ENCODE results near the gene CLIP2. TPM values are rescaled to one million over a fixed set of nuclear protein-coding genes. Genes with fewer than 3 reads are reported as not detected.
"Not testable (repeated sequence)": the region's sequence is repeated elsewhere in the genome, so short reads cannot be mapped to it uniquely, and the experiment has no call there.

CLIP2 gene
- total RNA-seq, 4 donors from 2014 or later: 35.4 to 212 (median 76.6) TPM

GRCh38 chr7:74376256-74377036 lies 87.2 kb downstream of the CLIP2 start:
- DNase-seq: no peak
- Histone ChIP-seq H3K27ac (no peak overlapping the region), H3K4me1 (peaks cover 0 to 19% (median 0%) of the 10 kb centered on the region in 4 donors), H3K9me3 (no peaks in the 10 kb centered on the region), H3K36me3 (peaks cover 0 to 36% (median 0%) of the 10 kb centered on the region in 3 donors), H3K27me3 (no peaks in the 10 kb centered on the region), H3K4me3 (no peak overlapping the region)
- no peak for TF ChIP-seq POLR2A (IDR thresholded peaks at IDR 0.05)

GRCh38 chr7:74379938-74380337 lies 90.7 kb downstream of the CLIP2 start:
- no peak overlapping the region for H3K27ac ChIP-seq
- no peak for DNase-seq
- H3K4me3 ChIP-seq: no peak overlapping the region
- TF ChIP-seq CTCF (IDR thresholded peaks at IDR 0.05) (no peak), POLR2A (IDR thresholded peaks at IDR 0.05) (no peak)
- H3K4me1 ChIP-seq: no peaks in the 10 kb centered on the region
- H3K9me3 ChIP-seq: no peaks in the 10 kb centered on the region
- no peaks in the 10 kb centered on the region for H3K27me3 ChIP-seq
- H3K36me3 ChIP-seq: peaks cover 0 to 29% (median 0%) of the 10 kb centered on the region in 3 donors

- TF ChIP-seq CTCF (IDR thresholded peaks at IDR 0.05): no peak
- no peak for TF ChIP-seq POLR2A (IDR thresholded peaks at IDR 0.05)
- Histone ChIP-seq H3K4me1 (no peaks in the 10 kb centered on the region), H3K27me3 (no peaks in the 10 kb centered on the region), H3K36me3 (peaks cover 0 to 27% (median 0%) of the 10 kb centered on the region in 3 donors), H3K4me3 (no peak overlapping the region), H3K9me3 (no peaks in the 10 kb centered on the region), H3K27ac (no peak overlapping the region)
- DNase-seq: no peak
These were observed 91.5 kb downstream of the CLIP2 start for GRCh38 chr7:74380720-74381119.

- H3K27me3 ChIP-seq, H3K9me3 ChIP-seq, DNase-seq, H3K27ac ChIP-seq, H3K4me1 ChIP-seq, H3K4me3 ChIP-seq: not testable (repeated sequence)
- H3K36me3 ChIP-seq: peaks cover 0 to 29% (median 0%) of the 10 kb centered on the region in 3 donors
These were observed 94.9 kb downstream of the CLIP2 start for GRCh38 chr7:74384086-74384485.

GRCh38 chr7:74384854-74385253 lies 95.6 kb downstream of the CLIP2 start:
- H3K9me3 ChIP-seq, DNase-seq, H3K4me1 ChIP-seq, H3K4me3 ChIP-seq, H3K27ac ChIP-seq, H3K27me3 ChIP-seq: not testable (repeated sequence)
- peaks cover 0 to 35% (median 0%) of the 10 kb centered on the region in 3 donors for H3K36me3 ChIP-seq

- no peak overlapping the region for H3K27ac ChIP-seq
- no peaks in the 10 kb centered on the region for H3K4me1 ChIP-seq
- H3K4me3 ChIP-seq: no peak overlapping the region
- TF ChIP-seq CTCF (IDR thresholded peaks at IDR 0.05) (no peak), POLR2A (IDR thresholded peaks at IDR 0.05) (no peak)
- DNase-seq: no peak
- H3K36me3 ChIP-seq: peaks cover 0 to 44% (median 0%) of the 10 kb centered on the region in 3 donors
- no peaks in the 10 kb centered on the region for H3K27me3 ChIP-seq
- H3K9me3 ChIP-seq: no peaks in the 10 kb centered on the region
These were observed 98.4 kb downstream of the CLIP2 start for GRCh38 chr7:74387606-74388005.

- H3K27me3 ChIP-seq: no peaks in the 10 kb centered on the region
- H3K9me3 ChIP-seq: no peaks in the 10 kb centered on the region
- H3K27ac ChIP-seq: no peak overlapping the region
- TF ChIP-seq POLR2A (IDR thresholded peaks at IDR 0.05) (no peak), CTCF (IDR thresholded peaks at IDR 0.05) (no peak)
- no peak overlapping the region for H3K4me3 ChIP-seq
- no peak for DNase-seq
- no peaks in the 10 kb centered on the region for H3K4me1 ChIP-seq
- H3K36me3 ChIP-seq: peaks cover 0 to 44% (median 0%) of the 10 kb centered on the region in 3 donors
These were observed 99.7 kb downstream of the CLIP2 start for GRCh38 chr7:74388880-74389415.

Data from Peyer's patch (tissue), 4 donors.